Measurements from ENCODE around the gene PARP9. TPM values are rescaled to one million over a fixed set of nuclear protein-coding genes. Genes with fewer than 3 reads are reported as not detected.
A peak's percentile ranks its signal among the peaks of the same experiment; 100 is the strongest.

Gene PARP9
- total and polyA plus RNA-seq, 2 of the 8 experiments (the other 6 are each of a cell fraction or from before 2014, with no cell fraction given), result 3.7 to 4.5 TPM

- H3K14ac ChIP-seq (ENCODE audit: insufficient read length), result no peak overlapping the region
- H3K4me2 ChIP-seq (ENCODE audit: insufficient read depth in 1 of 2, low read depth in 2 of 2, low read length in 2 of 2), result no peak overlapping the region
- H3K9me3 ChIP-seq (ENCODE audit: insufficient read depth in 2 of 2, low read depth in 1 of 2, low read length in 1 of 2), result no peaks in the 10 kb centered on the region
- no peak overlapping the region for H4K8ac ChIP-seq (ENCODE audit: extremely low read depth, insufficient read depth, low read length)
- no peak overlapping the region for H2BK20ac ChIP-seq (ENCODE audit: low read length)
- no peak overlapping the region for H4K5ac ChIP-seq (ENCODE audit: insufficient read length, low read depth, low read length)
- WGBS, 2 experiments (ENCODE audit: extremely low coverage in 1 of 2, insufficient coverage in 1 of 2, insufficient read length in 1 of 2, insufficient replicate concordance in 2 of 2, low coverage in 1 of 2, low lambda C conversion rate in 2 of 2, missing lambda C conversion rate in 1 of 2), result 86% methylated on average over 2 of the region's 2 CpGs; no CpG with 5 or more reads in 1 of the 2 experiments
- peaks cover 0 to 7% (median 0%) of the 10 kb centered on the region in 4 experiments; a peak in 1 of 7 replicates for H3K4me1 ChIP-seq (replicated peaks in 1 of 4; ENCODE audit: control insufficient read depth in 3 of 4, insufficient read depth in 4 of 4, low read length in 3 of 4)
- no peak overlapping the region for H3K4ac ChIP-seq (replicated peaks; ENCODE audit: insufficient read length, low read depth, low read length)
- TF ChIP-seq SP2 (IDR thresholded peaks at IDR 0.05; ENCODE audit: low read length) (no peak), CREB1 (IDR thresholded peaks at IDR 0.05) (no peak)
- no peaks in the 10 kb centered on the region for H3K79me2 ChIP-seq (ENCODE audit: control insufficient read depth in 1 of 2, insufficient read depth in 2 of 2, low read length in 2 of 2)
- H4K20me1 ChIP-seq (replicated peaks in 1 of 2; ENCODE audit: control insufficient read depth in 1 of 2, insufficient read depth in 2 of 2, low read length in 2 of 2), result no peaks in the 10 kb centered on the region
- H2AK5ac ChIP-seq (ENCODE audit: low read depth, low read length), result no peak overlapping the region
- H3K36me3 ChIP-seq (ENCODE audit: control insufficient read depth in 2 of 4, insufficient read depth in 4 of 4, low read length in 3 of 4), result no peaks in the 10 kb centered on the region
- no peak overlapping the region for H2BK120ac ChIP-seq (replicated peaks; ENCODE audit: low read depth, low read length)
- H3K9ac ChIP-seq (replicated peaks in 1 of 4; ENCODE audit: extremely low read depth in 1 of 4, low read depth in 3 of 4, low read length in 3 of 4), result no peak overlapping the region
- H2BK15ac ChIP-seq (ENCODE audit: low read length), result no peak overlapping the region
- no peak overlapping the region for H2BK12ac ChIP-seq (ENCODE audit: low read depth, low read length)
- H3K23ac ChIP-seq (ENCODE audit: insufficient read length), result no peak overlapping the region
- no peak overlapping the region for H3K4me3 ChIP-seq (ENCODE audit: extremely low read depth in 1 of 4, insufficient read depth in 2 of 4, low read depth in 3 of 4, low read length in 4 of 4)
- no peaks in the 10 kb centered on the region for H3K27me3 ChIP-seq (replicated peaks in 1 of 4; ENCODE audit: control insufficient read depth in 3 of 4, extremely low read depth in 1 of 4, insufficient read depth in 3 of 4, low read length in 3 of 4)
- no peak overlapping the region for H3K56ac ChIP-seq (replicated peaks; ENCODE audit: insufficient read length, low read depth, low read length)
- FAIRE-seq (no peak), DNase-seq (ENCODE audit: low read depth in 1 of 2, low spot score in 2 of 2) (no peak)
- H2BK5ac ChIP-seq (ENCODE audit: low read depth, low read length), result no peak overlapping the region
- no peaks in the 10 kb centered on the region for H3K79me1 ChIP-seq (ENCODE audit: low read depth, low read length)
- POLR2A ChIA-PET (ENCODE audit: partially characterized antibody), result interaction anchor here (1.0 kb wide), 1 partner anchor 191 kb away, joined by 3 read pairs; the partner anchor contains the start of gene HSPBAP1
- H3K18ac ChIP-seq (ENCODE audit: extremely low read depth, low read length), result no peak overlapping the region
- H3K23me2 ChIP-seq (ENCODE audit: low read depth, low read length), result no peaks in the 10 kb centered on the region
- CTCF ChIA-PET (ENCODE audit: partially characterized antibody), result interaction anchor here (0.9 kb wide), 1 partner anchor 76 kb away, joined by 3 read pairs; no protein-coding TSS in a partner anchor
- no peak overlapping the region for H4K91ac ChIP-seq (replicated peaks; ENCODE audit: insufficient read length, low read length)
- no peak overlapping the region for H3K27ac ChIP-seq (ENCODE audit: low read depth, low read length)
- 0 out of 2 replicates have a peak overlapping the region, but pooled peaks have one; percentile 1 for H2AFZ ChIP-seq (ENCODE audit: low read length)
Observed at GRCh38 chr3:122603056-122603455, 39.0 kb upstream of the PARP9 start.
